Stimulated activated CD4-positive, alpha-beta T cell treated with anti-CD3 and anti-CD28 coated beads, Interleukin-15, amount 100 ng/mL, for 24 hours (primary cell): ENCODE results near the gene RIPPLY1.

ENCODE experiments used
- DNase-seq: peaks from one replicate; pipeline ENCODE4 v3.0.0-alpha.2; 2020

RIPPLY1 gene, protein sequence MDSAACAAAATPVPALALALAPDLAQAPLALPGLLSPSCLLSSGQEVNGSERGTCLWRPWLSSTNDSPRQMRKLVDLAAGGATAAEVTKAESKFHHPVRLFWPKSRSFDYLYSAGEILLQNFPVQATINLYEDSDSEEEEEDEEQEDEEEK

DNA sequence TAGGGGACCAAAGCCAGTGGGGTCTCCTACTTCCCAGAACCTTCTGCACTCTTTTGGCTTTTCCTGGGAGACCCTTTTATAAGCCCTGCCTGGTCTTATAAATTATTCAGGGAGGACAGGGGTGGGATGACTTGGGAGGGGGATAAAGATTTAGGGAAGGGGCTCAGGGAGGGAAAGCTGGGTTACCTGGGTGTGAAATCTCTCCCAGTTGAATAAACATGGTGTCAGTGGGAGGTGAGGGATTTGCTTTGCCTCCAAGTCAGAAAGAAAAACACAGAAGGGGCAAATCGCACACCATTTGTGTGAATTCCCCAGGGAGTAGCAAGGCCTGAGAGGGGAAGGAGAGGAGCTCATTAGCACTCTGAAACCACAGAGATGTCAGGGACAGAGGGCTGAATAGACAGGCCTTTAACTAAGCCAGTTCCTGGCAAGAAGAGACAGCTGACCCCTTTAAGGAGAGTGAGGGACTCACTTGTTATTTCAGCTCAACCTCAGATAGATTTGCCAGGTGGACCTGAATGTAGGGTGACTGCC, at the start of gene RIPPLY1:
RIPPLY1 (minus strand) TSS at position 51 of the 534 bp plus-strand sequence. CDS start 54 bp downstream, outside the sequence.
- DNase-seq, result no peak

DNA sequence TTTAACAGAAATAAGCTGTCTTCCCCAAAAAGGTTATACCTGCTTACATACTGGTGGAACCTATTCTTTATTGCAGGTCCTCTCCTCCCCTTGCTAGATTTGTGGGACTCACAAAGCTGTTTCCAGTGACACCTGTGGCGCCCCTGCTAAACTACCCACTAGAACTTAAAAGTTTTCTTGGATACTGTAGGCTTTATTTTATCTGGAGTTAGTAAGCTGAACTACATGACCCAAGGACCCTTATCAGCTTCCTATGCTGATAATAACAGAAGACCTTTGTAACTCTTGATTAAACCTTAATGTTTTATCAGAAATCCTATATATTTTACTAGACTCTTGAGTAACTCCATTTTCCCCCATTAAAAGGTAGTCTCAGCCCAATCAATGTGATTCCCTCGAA, 49.4 kb upstream of the RIPPLY1 start:
- DNase-seq, result no peak

DNA sequence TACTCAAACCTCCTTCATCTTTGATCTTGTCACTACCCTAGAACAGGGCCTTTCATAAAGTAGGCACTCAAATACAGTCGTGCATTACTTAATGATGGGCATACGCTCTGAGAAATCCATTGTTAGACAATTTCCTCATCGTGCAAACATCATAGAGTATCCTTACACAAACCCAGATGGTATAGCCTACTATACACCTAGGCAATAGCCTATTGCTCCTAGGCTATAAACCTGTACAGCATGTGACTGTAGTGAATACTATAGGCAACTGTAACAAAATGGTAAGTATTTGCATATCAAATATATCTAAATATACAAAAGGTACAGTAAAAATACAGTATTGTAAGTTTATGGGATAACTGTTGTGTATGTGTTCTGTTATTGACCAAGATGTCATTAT, 48.9 kb upstream of the RIPPLY1 start:
- DNase-seq, result no peak

DNA sequence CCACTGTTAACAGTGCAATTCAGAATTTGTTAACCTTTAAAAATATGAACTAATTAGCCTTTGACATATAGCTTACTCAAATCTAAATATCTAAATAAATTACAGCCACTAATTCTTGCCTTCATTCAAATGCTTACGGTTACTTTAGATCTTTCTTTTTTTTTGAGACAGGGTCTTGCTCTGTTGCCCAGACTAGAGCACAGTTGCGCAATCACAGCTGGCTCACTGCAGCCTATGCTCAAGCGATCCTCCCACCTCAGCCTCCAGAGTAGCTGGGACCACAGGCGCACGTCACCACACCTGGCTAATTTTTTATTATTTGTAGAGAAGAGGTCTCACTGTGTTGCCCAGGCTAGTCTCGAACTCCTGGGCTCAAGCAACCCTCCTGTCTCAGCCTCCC, 48.1 kb upstream of the RIPPLY1 start:
- no peak for DNase-seq

DNA sequence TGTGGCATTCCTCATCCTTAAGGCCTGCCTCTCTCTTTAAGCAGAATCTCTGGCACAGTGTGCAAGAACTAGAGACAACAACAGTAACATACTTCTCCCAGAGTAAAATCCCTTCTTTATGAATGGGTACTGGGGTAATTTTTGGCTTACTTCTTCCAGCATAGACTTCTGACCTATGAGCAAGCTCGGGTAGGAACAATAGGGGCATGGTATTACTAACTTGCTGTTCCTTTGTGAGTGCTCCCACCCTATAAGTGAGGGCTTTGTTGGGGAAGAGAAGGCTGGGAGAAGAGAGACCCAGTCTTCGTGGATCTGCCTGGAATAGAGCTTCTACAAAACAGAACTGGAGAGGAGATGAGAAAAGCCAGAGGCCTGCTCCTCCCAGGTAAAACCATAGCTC, 47.2 kb upstream of the RIPPLY1 start:
- DNase-seq, result no peak

DNA sequence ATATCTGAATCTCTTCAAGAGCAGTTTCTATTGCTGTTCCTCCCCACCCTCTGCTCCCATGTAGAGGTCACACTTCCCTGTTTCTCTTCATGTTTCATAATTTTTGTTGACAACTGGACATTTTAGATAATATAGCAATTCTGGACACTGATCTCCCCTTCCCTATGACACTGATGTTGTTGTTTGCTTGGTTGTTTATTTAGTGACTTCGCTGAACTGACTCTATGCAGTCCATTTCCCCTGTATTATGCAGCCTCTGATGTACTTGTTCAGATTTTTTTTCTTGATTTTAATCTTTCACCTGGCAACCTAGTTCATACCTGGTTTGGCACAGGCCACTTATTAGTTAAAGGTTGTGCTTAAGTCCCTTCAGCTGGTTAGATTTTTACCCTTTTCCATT, 46.2 kb upstream of the RIPPLY1 start:
- no peak for DNase-seq

DNA sequence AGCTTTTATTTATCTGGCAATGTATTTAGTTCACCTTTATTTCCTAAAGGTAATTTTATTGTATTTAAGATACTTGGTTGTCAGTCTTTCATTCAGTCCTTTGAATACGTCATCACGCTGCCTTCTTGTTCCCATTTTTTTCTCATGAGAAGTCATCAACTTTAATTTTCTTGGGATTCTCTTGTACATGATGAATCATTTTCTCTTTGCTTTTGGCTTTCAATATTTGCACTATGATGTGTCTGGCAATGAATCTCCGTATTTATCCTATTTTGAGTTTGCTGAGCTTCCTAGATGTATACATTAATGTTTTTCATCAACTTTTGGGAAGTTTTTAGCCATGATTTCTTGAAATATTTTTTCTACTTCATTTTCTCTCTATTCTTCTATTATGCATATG, 45.5 kb upstream of the RIPPLY1 start:
- DNase-seq, result no peak

DNA sequence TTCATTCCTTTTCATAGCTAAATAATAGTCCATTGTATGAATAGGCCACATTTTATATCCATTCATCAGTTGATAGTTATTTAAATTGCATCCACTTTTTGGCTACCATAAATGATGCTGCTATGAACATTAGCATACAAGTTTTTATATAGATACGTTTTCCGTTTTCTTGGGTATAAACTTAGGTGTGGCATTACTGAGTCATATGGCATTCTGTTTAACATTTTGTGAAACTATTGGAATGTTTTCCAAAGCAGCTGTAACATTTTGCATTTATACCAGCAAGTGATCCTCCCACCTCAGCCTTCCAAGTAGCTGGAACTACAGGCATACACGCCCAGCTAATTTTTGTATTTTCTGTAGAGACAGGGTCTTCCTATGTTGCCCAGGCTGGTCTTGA, 43.3 kb upstream of the RIPPLY1 start:
- DNase-seq, result no peak

DNA sequence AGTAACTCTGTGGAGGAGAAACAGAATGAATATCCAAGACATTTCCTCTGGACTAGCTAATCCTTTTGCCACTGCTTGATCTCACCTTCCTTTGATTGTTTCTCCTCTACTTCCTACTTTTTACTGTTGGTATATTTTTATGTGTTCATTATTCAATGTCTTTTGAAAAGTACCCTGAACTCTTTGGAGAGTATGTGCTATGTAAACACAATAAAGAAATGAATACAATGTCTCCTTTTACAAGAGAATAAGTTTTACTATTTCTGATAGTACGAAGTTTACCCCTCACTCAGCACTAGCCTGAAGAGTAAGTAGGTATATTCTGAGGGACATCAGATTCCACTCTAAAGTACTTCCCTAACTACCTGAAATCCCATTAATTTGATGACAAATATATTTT, 36.9 kb upstream of the RIPPLY1 start:
- no peak for DNase-seq

DNA sequence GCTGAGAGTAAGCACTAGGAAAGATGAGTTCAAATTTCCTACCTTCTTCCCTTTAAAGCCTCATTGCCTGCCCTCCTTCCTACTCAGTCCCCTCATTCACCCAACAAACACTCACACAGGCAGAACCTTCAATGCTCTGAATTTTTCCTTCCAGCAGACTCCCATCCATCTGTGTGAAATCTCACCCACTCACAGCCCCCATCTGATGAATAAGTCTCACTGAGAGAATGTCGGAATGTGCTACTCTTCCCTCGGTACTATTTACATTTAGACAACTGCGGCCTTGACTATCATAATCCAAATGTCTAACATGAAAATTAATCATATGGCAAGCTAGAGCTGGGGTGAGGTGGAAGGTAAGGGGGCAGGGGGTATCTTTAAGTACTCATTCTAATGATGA, 36.4 kb upstream of the RIPPLY1 start:
- DNase-seq, result no peak

DNA sequence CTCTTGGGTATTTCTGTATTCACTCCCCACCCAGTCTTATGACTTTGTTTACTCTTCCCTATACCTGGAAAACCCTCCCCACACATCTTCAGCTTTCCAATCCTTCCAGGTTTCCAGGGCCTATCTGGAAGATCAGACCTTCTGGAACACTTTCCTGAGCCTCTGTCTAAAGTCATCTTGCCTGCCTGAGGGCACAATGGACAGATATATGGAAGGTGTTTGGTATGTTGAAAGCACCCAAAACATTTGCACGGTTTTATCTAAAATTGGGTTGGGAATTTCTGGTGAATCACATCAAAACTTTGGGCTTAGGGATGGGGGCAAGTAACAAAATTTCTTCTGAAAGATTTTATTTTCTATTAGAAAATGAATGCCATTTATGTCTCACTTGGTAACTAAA, 33.1 kb upstream of the RIPPLY1 start:
- DNase-seq, result no peak

DNA sequence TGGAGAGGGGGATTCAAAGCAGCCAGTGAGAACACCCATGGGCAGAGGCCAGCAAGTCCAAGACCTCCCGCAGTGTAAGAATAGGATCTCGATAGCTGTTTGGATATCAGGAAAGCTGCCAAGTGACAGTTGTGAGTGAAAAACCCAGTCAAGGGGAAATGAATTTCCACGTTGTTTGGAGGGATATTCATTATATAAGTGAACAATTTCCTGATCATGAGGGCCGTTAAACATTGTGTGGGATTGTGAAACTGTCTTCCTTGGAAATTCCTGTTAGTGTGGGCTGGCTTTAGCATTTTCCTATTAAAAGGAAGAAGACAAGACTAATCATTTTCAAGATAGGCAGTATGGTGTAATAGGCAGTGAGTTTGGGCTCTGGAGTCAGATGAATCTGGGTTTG, 32.0 kb upstream of the RIPPLY1 start:
- DNase-seq, result no peak

DNA sequence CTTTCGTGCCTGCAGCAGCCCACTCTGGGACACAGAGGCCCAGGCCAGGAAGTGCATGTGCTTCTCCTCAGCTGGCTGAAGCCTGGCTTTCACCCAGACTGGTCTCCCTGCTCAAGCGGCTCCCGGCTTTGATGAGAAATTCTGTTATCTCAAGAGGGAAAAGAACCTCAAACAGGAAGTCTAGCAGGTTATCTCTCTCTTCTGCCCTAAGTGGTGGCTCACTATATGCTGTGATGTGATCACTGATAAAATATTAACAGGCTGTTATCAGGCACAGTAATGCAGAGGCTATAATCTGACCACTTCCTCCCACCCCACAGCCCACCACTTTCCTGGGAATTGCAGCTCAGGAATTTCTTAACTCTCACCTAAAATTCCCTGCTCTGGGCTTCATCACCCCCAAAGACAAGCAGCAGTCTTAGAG, 30.4 kb upstream of the RIPPLY1 start:
- DNase-seq, result no peak

DNA sequence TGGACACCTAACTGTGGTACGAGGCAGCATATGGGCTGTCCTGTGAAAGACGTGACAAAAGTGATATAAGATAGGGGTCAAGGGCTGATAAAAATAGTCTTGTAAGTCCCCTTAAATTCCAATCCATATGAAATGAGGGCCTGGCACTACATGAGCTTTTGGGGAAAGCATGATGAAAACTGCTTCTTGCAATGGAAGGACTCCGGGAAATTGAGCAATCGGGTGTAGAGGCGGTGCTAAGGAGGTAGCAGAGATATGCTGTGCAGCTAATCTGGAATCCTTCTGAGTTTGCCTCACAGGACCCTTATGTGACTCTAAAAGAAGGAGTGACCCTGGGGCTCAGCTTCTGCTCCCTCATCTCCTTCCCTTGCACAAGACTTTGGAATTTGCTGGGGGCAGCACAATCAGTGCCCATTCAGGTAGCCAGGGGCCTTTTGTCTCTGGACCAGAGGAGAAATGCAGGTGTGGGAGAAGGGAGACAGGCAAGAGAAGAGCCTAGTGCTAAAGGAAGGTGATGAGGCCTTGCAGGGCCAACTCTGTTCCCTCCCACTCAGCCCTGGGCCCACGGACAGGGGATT, 29.9 kb upstream of the RIPPLY1 start:
- DNase-seq, result no peak

DNA sequence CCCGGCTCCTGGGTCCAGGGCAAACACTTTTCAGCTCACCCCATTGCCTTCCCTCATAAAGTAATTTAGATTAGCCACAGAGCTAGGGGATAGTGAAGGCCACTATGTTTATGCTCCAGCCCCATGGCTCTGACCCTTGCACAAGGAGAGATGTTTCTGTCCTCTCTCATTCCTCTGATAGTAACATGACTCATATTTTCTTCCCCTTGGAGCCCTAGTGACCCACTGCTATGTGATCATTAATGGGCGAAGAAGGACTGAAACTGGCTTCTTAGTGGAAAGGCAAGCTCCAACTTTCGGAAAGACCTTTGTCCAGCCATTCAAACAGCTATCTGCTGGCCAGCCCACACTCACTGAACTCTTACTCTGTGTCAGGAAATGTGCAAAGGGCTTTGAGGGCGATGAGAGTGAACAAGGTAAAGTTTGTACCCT, 29.4 kb upstream of the RIPPLY1 start:
- no peak for DNase-seq

DNA sequence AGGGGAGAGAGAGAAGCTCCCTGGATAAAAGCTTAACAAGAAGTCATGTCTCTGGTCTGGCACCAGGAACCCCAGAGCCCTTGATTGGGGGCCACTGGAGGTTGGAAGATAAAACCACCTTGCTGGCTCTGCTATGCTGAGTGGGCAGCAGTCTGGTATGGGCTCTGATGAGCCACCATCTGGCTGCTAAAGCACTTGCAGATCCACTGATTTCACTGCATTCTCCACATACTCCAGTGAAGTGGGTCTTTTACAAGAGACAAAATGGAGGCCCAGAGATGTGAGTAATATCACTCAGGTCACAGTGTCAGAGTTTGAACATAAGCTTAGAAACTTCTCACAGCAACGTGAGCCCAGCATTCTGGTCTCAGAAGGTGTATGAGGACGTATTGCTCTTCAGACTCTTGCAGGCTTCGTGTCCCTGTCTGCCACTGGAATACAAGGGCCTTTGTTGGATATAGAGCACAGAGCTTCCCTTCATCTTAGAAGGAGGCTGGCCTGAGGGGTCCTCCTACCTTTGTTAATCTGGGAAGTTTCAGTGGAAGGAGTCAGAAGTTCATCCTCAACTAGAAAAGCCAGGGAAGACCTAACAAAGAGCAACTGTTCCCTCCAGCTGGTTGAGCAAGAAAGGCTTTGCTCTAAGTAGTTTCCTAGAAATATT, 28.8 kb upstream of the RIPPLY1 start:
- DNase-seq, result no peak

DNA sequence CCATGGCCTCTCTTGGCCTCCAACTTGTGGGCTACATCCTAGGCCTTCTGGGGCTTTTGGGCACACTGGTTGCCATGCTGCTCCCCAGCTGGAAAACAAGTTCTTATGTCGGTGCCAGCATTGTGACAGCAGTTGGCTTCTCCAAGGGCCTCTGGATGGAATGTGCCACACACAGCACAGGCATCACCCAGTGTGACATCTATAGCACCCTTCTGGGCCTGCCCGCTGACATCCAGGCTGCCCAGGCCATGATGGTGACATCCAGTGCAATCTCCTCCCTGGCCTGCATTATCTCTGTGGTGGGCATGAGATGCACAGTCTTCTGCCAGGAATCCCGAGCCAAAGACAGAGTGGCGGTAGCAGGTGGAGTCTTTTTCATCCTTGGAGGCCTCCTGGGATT, 25.1 kb upstream of the RIPPLY1 start:
- no peak for DNase-seq

DNA sequence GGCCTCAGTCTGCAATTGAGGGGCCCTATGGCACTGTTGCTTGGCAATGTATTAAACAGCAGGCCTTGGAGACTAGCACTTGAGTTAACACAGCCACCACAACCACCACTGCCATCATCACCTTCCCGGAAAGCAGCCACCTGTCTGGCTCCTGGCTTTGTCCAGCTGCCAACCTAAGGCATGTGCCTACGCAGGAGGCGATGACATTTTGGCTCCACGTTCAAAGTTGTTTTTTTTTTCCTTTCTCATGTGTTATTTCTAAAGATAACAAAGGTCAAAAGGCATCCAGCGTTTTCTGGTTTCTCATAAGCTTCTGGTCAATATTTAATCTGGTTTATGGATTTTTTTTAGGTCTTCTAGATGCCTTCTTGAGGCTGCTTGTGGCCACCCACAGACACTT, 24.6 kb upstream of the RIPPLY1 start:
- no peak for DNase-seq

DNA sequence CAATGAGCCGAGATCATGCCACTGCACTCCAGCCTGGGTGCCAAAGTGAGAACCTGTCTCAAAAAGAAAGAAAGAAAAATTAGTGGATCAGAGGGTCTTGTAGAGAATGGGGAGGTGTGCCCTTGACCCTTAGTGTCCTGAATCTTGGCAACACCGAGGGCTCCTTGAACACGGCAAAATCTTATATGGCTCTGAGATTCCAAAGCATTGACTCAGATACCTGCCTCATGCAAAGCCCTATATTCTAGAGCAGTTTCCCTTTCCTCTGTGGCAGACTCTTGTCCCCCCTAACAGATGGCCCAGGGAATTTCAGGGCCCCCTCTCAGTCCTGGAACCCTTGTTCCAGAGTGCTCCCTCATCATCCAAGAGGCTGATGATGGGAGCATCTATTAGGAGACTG, 23.9 kb upstream of the RIPPLY1 start:
- no peak for DNase-seq

DNA sequence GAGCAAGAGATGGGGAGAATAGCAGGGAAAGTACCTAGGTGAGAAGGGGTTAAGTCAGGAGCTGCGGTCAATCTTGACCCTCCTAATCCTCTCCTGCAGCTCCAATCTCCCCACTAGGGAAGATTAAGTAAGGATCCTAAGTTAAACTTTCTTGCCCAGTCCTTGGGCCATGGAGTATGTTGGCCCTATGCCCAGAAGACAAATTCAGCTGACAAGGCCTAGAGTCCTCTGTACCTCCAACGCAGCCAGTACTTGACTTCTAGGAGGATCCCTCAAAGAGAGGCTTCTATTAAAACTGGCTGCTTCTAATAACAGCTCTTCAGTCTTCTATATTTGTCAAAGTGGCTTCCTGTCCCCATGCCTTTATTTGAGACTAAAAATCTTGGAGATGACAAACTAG, 18.5 kb upstream of the RIPPLY1 start:
- no peak for DNase-seq

DNA sequence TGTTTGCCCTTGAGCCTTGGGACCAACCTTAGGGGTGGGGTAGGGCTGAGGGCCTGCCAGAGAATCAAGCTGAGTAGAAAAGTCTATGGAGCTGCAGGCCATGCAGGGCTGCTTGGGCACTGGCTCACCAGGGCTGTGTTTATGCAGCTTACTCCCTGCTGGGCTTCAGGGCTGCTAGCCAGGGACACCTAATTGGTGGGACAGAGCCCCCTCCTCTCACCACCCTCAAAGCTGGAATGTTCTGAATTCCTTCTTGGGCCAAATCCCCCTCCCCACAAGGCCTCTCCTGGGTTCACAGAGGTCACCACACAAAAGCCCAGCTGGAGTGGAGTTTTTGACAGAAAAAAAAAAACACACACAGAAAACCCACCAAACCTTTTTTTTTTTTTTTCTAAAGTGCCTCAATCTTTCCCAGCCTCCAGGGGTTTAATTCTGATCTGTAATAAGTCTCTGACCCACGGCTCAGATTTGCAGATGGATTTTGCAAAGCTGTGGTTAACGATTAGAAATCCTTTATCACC, 16.9 kb upstream of the RIPPLY1 start, which contains the start of gene CLDN2:
CLDN2 (plus strand) TSS at position 471 of the 521 bp plus-strand sequence. CDS start 7,827 bp downstream, outside the sequence.
- no peak for DNase-seq

DNA sequence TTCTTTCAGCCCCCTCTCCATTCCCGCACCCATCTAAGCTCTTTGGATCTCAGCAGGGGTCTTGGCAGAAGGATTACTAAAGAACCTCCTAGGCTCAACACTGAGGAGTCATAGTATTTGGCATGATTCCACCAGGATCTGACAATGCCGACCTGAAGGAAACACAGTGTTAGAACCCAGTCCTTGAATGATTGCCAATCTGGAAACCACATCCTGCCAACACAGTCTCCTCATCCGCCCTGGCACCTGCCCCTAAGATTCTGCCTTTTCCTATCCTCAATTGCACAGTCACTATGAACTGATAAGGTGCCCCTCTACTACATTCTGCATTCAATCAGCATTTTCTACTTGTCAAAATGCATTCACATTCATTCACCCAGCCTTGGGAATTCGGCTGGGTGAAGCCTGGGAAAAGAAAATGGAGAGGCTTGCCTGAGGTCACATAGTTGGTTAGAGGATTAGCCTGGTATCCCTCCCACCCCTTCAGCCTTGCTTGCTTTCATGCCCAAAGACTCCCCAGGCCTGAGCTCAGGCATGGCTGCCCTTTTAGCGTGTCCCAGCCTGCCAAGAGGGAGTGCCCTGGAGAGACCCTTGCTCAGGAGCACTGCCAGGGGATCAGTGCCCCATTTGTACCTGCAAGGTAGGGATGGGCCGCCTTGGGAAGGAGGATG, 14.8 kb upstream of the RIPPLY1 start:
- peak; percentile 3 for DNase-seq

DNA sequence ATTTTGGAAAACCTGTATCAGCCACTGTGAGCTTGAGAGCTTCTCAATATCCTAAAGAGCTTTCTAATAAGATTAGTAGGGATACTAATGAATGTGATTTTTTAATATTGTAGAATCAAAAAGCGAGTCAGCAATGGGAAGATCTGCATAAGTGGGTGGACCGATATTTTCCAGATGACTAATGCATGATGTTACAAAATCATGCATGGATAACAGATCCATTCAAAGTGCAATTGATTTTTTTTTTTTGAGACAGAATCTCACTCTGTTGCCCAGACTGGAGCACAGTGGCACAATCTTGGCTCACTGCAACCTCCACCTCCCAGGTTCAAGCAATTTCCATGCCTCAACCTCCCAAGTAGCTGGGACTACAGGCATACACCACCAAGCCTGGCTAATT, 9.7 kb upstream of the RIPPLY1 start:
- DNase-seq, result no peak

DNA sequence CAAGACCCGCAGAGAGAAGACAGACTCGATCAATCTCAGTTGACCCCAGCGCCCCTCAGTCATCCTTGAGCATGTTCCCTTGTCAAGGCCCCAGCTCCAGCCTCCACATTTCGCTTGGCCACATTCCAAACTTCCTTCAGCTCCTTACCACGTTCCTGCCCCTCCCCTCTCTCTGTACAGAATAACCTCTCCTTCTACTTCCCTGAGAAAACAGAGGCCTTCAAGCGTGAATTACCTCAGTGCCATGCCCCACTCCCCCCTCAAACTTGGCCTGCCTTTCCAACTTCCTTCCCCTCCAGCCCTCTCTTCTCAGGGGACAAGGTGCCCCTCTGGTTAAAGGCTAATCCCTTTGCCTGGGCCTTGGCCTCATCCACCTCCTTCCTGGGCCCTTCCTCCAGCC, 3.2 kb upstream of the RIPPLY1 start:
- DNase-seq, result no peak
